Activated naive CD8-positive, alpha-beta T cell treated with anti-CD3 and anti-CD28 coated beads, Interleukin-2, amount 50 U/mL, for 24 hours (primary cell): Measurements from ENCODE around the gene AKAP13.

ENCODE experiments used
- ATAC-seq: fragments of 150-1000 bp; cut with Tn5 transposase; one replicate; pipeline ENCODE4 v1.10.0; 2021
- DNase-seq: peaks from one replicate; pipeline ENCODE4 v3.0.0; 2021
- H3K27ac Mint-ChIP-seq: one replicate; pipeline ENCODE4 v1.8.0; 2021; ENCODE audit warnings: mild to moderate bottlenecking, mixed read lengths
- H3K27me3 Mint-ChIP-seq: one replicate; pipeline ENCODE4 v1.8.0; 2021; ENCODE audit warnings: mixed read lengths
- H3K36me3 Mint-ChIP-seq: one replicate; pipeline ENCODE4 v1.8.0; 2021; ENCODE audit warnings: low read depth, mixed read lengths
- H3K4me1 Mint-ChIP-seq: one replicate; pipeline ENCODE4 v1.8.0; 2021; ENCODE audit warnings: mixed read lengths
- H3K4me3 Mint-ChIP-seq: one replicate; pipeline ENCODE4 v1.8.0; 2021; ENCODE audit warnings: mild to moderate bottlenecking, moderate library complexity, mixed read lengths
- H3K9me3 Mint-ChIP-seq: one replicate; pipeline ENCODE4 v1.8.0; 2021; ENCODE audit warnings: mixed read lengths

The AKAP13 gene

GRCh38 chr15:85500060-85500708 lies 119.8 kb downstream of the AKAP13 start:
- H3K36me3 Mint-ChIP-seq, result peaks cover 2% of the 10 kb centered on the region
- peak overlapping the region; percentile 26 for H3K27ac Mint-ChIP-seq
- no peak overlapping the region for H3K4me3 Mint-ChIP-seq
- no peaks in the 10 kb centered on the region for H3K9me3 Mint-ChIP-seq
- ATAC-seq (peak; percentile 89), DNase-seq (no peak)
- no peaks in the 10 kb centered on the region for H3K27me3 Mint-ChIP-seq
- peaks cover 91% of the 10 kb centered on the region for H3K4me1 Mint-ChIP-seq

DNA sequence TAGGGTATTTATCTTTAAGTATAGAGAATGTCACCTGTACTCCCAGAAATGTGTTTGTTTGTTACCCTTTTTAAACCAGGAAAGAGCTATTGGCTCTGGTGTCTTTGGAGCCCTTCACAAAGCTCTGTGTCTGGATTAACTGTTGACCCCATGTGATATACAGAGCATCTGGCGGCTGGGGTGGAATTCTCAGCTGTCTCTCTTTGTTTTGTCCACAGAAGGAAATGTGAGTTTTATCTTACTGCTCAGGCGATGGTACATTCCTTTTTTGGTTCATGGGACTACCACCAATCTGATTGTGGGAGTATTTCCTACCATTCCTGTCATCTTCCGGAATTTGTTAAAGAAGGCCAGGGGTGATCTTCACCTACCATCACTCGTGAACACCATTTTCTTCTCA lies 120.3 kb downstream of the AKAP13 start:
- H3K9me3 Mint-ChIP-seq, result no peaks in the 10 kb centered on the region
- no peak for DNase-seq
- H3K27ac Mint-ChIP-seq, result no peak overlapping the region
- ATAC-seq, result no peak
- no peaks in the 10 kb centered on the region for H3K27me3 Mint-ChIP-seq
- peaks cover 2% of the 10 kb centered on the region for H3K36me3 Mint-ChIP-seq
- H3K4me3 Mint-ChIP-seq, result no peak overlapping the region
- H3K4me1 Mint-ChIP-seq, result peaks cover 88% of the 10 kb centered on the region

DNA sequence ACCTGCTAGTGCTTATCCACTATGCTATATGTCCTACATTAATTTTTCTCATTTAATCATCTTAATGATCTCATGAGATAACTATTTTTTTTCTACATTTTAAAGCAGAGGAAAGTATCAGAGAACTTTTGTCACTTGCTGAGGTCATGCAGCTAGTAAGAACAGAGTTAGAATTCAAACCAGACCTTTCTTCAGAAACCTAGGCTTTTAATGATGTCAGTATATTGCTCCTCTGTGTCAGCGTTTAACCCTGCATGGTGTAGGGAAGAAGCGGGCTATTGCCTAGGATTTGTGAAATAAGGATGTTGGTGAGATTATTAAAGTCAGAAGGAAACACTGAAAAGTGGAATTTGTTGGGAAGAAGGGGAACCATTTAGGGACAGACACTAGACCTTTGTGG lies 121.2 kb downstream of the AKAP13 start:
- Mint-ChIP-seq H3K4me3 (no peak overlapping the region), H3K27me3 (no peaks in the 10 kb centered on the region), H3K4me1 (peaks cover 86% of the 10 kb centered on the region), H3K36me3 (peaks cover 2% of the 10 kb centered on the region), H3K27ac (peak overlapping the region; percentile 44), H3K9me3 (no peaks in the 10 kb centered on the region)
- DNase-seq (no peak), ATAC-seq (no peak)

DNA sequence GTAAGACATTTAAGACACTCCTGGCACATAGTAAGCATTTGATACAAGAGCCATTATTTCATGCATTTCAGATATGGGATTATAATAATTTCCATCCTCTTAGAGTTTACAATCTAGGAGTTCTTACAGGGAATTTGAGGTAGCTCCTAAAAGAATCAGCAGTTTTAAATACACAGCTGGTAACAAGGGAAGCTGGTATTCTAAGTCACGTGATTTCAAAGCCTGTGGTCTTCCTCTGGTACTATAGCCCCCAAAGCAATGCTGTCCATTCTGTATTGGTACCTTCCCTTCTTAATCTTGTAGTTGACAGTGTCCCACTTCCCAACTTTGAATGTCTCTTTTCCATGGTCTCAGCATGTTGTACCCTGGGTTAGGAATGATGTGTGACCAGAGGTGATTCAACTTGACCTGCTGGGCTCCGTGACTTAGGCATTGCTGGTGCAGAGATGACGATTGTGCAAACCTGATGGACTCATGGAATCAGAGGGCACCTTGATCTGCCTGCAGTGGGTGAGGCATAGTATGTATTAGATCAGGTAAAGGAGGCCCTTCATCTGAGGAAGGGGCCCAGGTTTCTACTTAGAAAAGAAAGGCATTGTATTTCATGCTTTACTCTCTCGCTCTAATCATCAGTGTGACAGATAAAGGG lies 122.9 kb downstream of the AKAP13 start:
- Mint-ChIP-seq H3K4me3 (no peak overlapping the region), H3K36me3 (peaks cover 2% of the 10 kb centered on the region), H3K9me3 (no peaks in the 10 kb centered on the region), H3K27me3 (no peaks in the 10 kb centered on the region), H3K4me1 (peaks cover 79% of the 10 kb centered on the region), H3K27ac (peak overlapping the region; percentile 20)
- DNase-seq, result no peak
- ATAC-seq, result no peak

- no peak overlapping the region for H3K27ac Mint-ChIP-seq
- DNase-seq (peak; percentile 49), ATAC-seq (no peak)
These were observed 124.6 kb downstream of the AKAP13 start for GRCh38 chr15:85504749-85505676.

DNA sequence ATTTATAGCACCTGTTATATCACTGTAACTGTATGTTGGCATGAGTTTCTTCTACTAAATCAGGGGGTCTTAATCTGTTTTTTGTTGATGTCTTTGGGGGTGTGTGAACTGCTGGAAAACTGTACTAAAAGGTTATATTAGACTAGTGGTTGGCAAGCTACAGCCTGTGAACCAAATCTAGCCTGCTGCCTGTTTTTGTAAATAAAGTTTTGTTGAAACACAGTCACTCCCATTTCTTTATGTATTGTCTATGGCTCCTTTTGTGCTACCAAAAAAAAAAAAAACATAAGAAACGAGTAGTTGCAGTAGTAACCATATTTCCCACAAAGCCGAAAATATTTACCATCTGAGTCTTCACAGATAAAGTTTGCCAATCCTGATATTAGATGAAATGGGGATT lies 126.7 kb downstream of the AKAP13 start:
- DNase-seq, result no peak
- no peak for ATAC-seq
- Mint-ChIP-seq H3K36me3 (peaks cover 2% of the 10 kb centered on the region), H3K9me3 (no peaks in the 10 kb centered on the region), H3K27ac (no peak overlapping the region), H3K27me3 (no peaks in the 10 kb centered on the region), H3K4me1 (peaks cover 62% of the 10 kb centered on the region), H3K4me3 (no peak overlapping the region)

More at GRCh38 chr15:85504749-85505676, 124.6 kb downstream of the AKAP13 start:
- H3K9me3 Mint-ChIP-seq, result no peaks in the 10 kb centered on the region
- peaks cover 72% of the 10 kb centered on the region for H3K4me1 Mint-ChIP-seq
- peaks cover 3% of the 10 kb centered on the region for H3K36me3 Mint-ChIP-seq
- H3K4me3 Mint-ChIP-seq, result no peak overlapping the region
- no peaks in the 10 kb centered on the region for H3K27me3 Mint-ChIP-seq

DNA sequence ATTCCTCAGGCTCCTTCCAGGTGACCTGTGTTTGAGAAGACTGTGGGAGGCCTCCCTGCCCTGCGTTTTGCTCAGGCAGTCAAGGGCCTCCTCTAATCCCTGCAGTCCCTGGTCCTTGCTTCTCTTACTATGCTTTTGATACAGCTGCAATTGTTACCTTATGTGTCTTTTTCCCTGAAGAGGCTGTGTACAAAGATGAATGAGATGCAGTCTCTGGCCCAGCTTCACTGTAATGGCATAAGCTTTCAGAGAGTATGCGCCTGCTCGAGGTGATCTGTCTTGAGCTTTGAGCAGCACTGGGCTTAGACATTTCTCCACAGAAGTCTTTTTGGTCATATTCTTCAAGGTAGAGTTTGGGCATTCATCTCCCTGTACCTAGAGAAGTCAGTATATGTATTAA lies 129.6 kb downstream of the AKAP13 start:
- ATAC-seq (no peak), DNase-seq (no peak)
- Mint-ChIP-seq H3K36me3 (peaks cover 2% of the 10 kb centered on the region), H3K27ac (no peak overlapping the region), H3K9me3 (no peaks in the 10 kb centered on the region), H3K4me3 (no peak overlapping the region), H3K4me1 (peaks cover 56% of the 10 kb centered on the region), H3K27me3 (no peaks in the 10 kb centered on the region)

DNA sequence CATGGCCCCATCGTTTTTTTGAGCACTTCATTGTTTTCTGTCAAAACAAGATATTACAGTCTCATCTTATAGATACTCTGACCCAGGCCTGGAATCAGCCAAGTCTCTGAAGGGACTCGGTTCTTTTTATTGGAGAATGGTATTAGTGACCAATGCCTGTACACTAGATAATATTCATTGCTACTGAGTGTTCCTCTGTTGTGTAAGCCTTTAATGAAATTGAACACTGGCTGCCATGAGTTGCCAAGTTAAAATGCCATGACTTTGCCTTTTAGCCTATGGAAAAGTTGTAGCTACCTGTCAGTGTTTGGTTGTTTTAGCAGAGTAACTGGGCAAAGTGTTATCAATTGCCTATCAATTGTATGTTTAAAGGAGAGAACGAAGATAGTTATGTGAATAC lies 134.0 kb downstream of the AKAP13 start:
- Mint-ChIP-seq H3K27ac (no peak overlapping the region), H3K36me3 (peaks cover 3% of the 10 kb centered on the region), H3K9me3 (no peaks in the 10 kb centered on the region), H3K4me1 (peaks cover 56% of the 10 kb centered on the region), H3K27me3 (no peaks in the 10 kb centered on the region), H3K4me3 (no peak overlapping the region)
- DNase-seq (no peak), ATAC-seq (no peak)

GRCh38 chr15:85515212-85515611 lies 134.8 kb downstream of the AKAP13 start:
- Mint-ChIP-seq H3K9me3 (no peaks in the 10 kb centered on the region), H3K27me3 (no peaks in the 10 kb centered on the region), H3K4me3 (no peak overlapping the region), H3K27ac (no peak overlapping the region), H3K4me1 (peaks cover 54% of the 10 kb centered on the region), H3K36me3 (peaks cover 3% of the 10 kb centered on the region)
- ATAC-seq, result no peak
- DNase-seq, result no peak

DNA sequence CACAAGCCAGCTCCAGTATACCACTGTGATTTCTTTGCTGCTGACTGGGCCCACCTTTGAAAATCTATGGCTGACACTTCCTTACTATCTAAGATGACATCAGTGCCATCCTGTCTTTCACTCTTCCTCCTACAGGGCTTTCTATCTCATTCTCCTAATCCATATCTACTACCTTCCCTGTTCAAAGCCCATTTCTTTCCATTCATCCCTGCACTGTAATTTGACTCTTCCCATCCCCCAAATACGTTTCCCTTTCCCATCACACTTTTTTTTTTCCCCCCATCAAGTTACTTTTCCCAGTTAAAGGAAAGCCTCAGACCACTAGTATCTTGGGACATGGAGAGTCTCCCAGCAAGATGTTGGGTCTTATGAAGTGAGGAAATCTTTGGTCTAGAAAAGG lies 136.7 kb downstream of the AKAP13 start:
- H3K27me3 Mint-ChIP-seq, result no peaks in the 10 kb centered on the region
- H3K27ac Mint-ChIP-seq, result no peak overlapping the region
- no peak for ATAC-seq
- H3K4me3 Mint-ChIP-seq, result no peak overlapping the region
- H3K36me3 Mint-ChIP-seq, result peaks cover 6% of the 10 kb centered on the region
- H3K9me3 Mint-ChIP-seq, result no peaks in the 10 kb centered on the region
- peaks cover 49% of the 10 kb centered on the region for H3K4me1 Mint-ChIP-seq
- no peak for DNase-seq

GRCh38 chr15:85518979-85519761 lies 138.8 kb downstream of the AKAP13 start:
- DNase-seq (no peak), ATAC-seq (no peak)
- H3K4me1 Mint-ChIP-seq, result peaks cover 45% of the 10 kb centered on the region
- no peaks in the 10 kb centered on the region for H3K27me3 Mint-ChIP-seq
- no peak overlapping the region for H3K4me3 Mint-ChIP-seq
- H3K9me3 Mint-ChIP-seq, result no peaks in the 10 kb centered on the region
- H3K36me3 Mint-ChIP-seq, result peaks cover 9% of the 10 kb centered on the region
- H3K27ac Mint-ChIP-seq, result no peak overlapping the region

GRCh38 chr15:85520650-85521049 lies 140.2 kb downstream of the AKAP13 start:
- no peak overlapping the region for H3K27ac Mint-ChIP-seq
- H3K4me1 Mint-ChIP-seq, result peaks cover 34% of the 10 kb centered on the region
- no peaks in the 10 kb centered on the region for H3K9me3 Mint-ChIP-seq
- no peak overlapping the region for H3K4me3 Mint-ChIP-seq
- ATAC-seq (no peak), DNase-seq (no peak)
- peaks cover 9% of the 10 kb centered on the region for H3K36me3 Mint-ChIP-seq
- no peaks in the 10 kb centered on the region for H3K27me3 Mint-ChIP-seq

DNA sequence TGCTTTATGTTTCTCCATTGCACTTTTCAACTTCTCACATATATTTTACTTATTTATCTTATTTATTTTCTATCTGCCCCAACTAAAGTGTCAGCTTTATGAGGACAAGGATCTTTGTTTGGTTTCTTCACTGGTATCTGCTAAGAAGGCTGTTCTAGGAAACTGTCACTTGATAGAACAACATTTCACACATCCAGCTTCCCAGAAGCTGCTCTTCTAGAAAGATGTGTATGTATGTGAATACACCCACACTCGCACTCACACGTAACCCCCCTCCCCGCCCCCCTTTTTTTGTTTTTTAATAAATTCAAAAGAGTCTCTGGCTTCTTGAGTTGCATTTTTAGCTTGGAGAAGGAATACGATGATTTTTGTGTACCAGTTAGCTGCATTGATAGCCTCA lies 143.1 kb downstream of the AKAP13 start:
- Mint-ChIP-seq H3K9me3 (no peaks in the 10 kb centered on the region), H3K4me3 (no peak overlapping the region), H3K27ac (no peak overlapping the region), H3K36me3 (peaks cover 9% of the 10 kb centered on the region), H3K27me3 (no peaks in the 10 kb centered on the region), H3K4me1 (peaks cover 28% of the 10 kb centered on the region)
- no peak for ATAC-seq
- no peak for DNase-seq

DNA sequence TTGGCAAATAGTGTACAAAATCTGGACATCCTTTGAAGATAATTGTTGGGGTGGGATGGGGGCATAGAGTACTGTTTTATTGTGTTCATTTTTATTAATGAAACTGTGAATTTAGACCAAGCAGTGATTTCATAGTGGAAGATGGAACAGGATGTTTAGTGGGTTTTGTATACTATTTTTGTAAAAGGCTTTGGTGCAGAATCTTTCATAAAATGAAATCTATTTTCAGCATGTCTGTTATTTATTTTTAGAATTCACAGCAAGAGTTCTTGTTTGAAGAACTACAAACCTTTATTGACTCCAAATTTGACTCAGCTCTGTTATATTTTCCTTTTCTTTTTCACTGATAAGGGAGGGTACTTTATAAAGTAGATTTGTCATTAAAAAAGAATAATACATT lies 145.4 kb downstream of the AKAP13 start:
- H3K4me1 Mint-ChIP-seq, result peaks cover 24% of the 10 kb centered on the region
- H3K9me3 Mint-ChIP-seq, result no peaks in the 10 kb centered on the region
- H3K36me3 Mint-ChIP-seq, result peaks cover 15% of the 10 kb centered on the region
- no peaks in the 10 kb centered on the region for H3K27me3 Mint-ChIP-seq
- DNase-seq (no peak), ATAC-seq (no peak)
- no peak overlapping the region for H3K27ac Mint-ChIP-seq
- H3K4me3 Mint-ChIP-seq, result no peak overlapping the region
